Liver (tissue), 9 donors: ENCODE measurements around the gene PPP2R5C. TPM values are rescaled to one million over a fixed set of nuclear protein-coding genes. Genes with fewer than 3 reads are reported as not detected.
"Not testable (repeated sequence)": the region's sequence is repeated elsewhere in the genome, so short reads cannot be mapped to it uniquely, and the experiment has no call there.

Experiments
- DNase-seq: peaks from one replicate; pipeline ENCODE4 v3.0.0-alpha.2; 2017; ENCODE audit warnings: low spot score
- H3K27ac ChIP-seq, 2 donors: one replicate each; pipeline ENCODE4 v1.7.0; 2013; ENCODE audit warnings: inconsistent platforms in 2 of 2, low read length in 2 of 2, control low read depth in 1 of 2, low read depth in 1 of 2, mild to moderate bottlenecking in 1 of 2
- H3K27me3 ChIP-seq, 4 donors: one replicate each; pipeline versions ENCODE4 v1.6.1 to v1.7.0; 2013; ENCODE audit warnings: low read length in 3 of 4, inconsistent platforms in 1 of 4, mild to moderate bottlenecking in 1 of 4, moderate library complexity in 1 of 4; ENCODE audit not compliant: control insufficient read depth in 4 of 4, insufficient read depth in 4 of 4
- H3K36me3 ChIP-seq, 4 donors: one replicate each; pipeline versions ENCODE4 v1.6.1 to v1.7.0; 2013; ENCODE audit warnings: low read length in 3 of 4, mild to moderate bottlenecking in 3 of 4, low read depth in 1 of 4, moderate library complexity in 1 of 4; ENCODE audit not compliant: control insufficient read depth in 4 of 4, insufficient read depth in 3 of 4
- H3K4me1 ChIP-seq, 4 donors: one replicate each; pipeline versions ENCODE4 v1.6.1 to v1.7.0; 2013; ENCODE audit warnings: low read length in 3 of 4, mild to moderate bottlenecking in 3 of 4, moderate library complexity in 1 of 4; ENCODE audit not compliant: control insufficient read depth in 4 of 4, insufficient read depth in 4 of 4
- H3K4me3 ChIP-seq, 3 donors: one replicate each; pipeline versions ENCODE4 v1.6.1 to v1.7.0; 2013; ENCODE audit warnings: low read length in 3 of 3, control low read depth in 1 of 3, low read depth in 1 of 3, mild to moderate bottlenecking in 1 of 3
- H3K9ac ChIP-seq, 2 donors: one replicate each; pipeline ENCODE4 v1.7.0; 2013; ENCODE audit warnings: low read length in 2 of 2, mild to moderate bottlenecking in 2 of 2, moderate library complexity in 2 of 2, control low read depth in 1 of 2, low read depth in 1 of 2
- H3K9me3 ChIP-seq, 4 donors: one replicate each; pipeline versions ENCODE4 v1.6.1 to v1.7.0; 2013; ENCODE audit warnings: low read length in 3 of 4; ENCODE audit not compliant: control insufficient read depth in 4 of 4
- ATF3 ChIP-seq: IDR thresholded peaks from 2 replicates; pipeline ENCODE4 v1.6.1; 2016; ENCODE audit warnings: antibody characterized with exemption
- CTCF ChIP-seq: fragments of 150-350 bp; IDR thresholded peaks from 2 replicates; pipeline ENCODE4 v1.5.1; 2017; ENCODE audit warnings: improper control_type of control experiment, low read depth, low read length; ENCODE audit not compliant: missing input control
- EGR1 ChIP-seq, 2 donors: IDR thresholded peaks; 2 replicates each; pipeline ENCODE4 v1.6.1; 2016 to 2018; ENCODE audit warnings: antibody characterized with exemption in 2 of 2, low read depth in 2 of 2
- FOXA1 ChIP-seq: IDR thresholded peaks from 2 replicates; pipeline ENCODE4 v1.6.1; 2016; ENCODE audit warnings: antibody characterized with exemption
- FOXA2 ChIP-seq: IDR thresholded peaks from 2 replicates; pipeline ENCODE4 v1.6.1; 2016; ENCODE audit warnings: antibody characterized with exemption
- GABPA ChIP-seq, 2 donors: IDR thresholded peaks in 1 of 2; conservative IDR thresholded peaks in 1 of 2; 2 replicates each; pipeline ENCODE4 v1.6.1; 2016; ENCODE audit warnings: antibody characterized with exemption in 2 of 2, mild to moderate bottlenecking in 1 of 2, moderate library complexity in 1 of 2
- HNF4A ChIP-seq, 2 donors: conservative IDR thresholded peaks; 2 replicates each; pipeline ENCODE4 v1.6.1; 2016; ENCODE audit warnings: antibody characterized with exemption in 2 of 2, mild to moderate bottlenecking in 2 of 2
- HNF4G ChIP-seq: IDR thresholded peaks from 2 replicates; pipeline ENCODE4 v1.6.1; 2016; ENCODE audit warnings: antibody characterized with exemption
- JUND ChIP-seq, 2 donors: IDR thresholded peaks; 2 replicates each; pipeline ENCODE4 v1.6.1; 2016; ENCODE audit warnings: antibody characterized with exemption in 2 of 2
- MAX ChIP-seq: IDR thresholded peaks from 2 replicates; pipeline ENCODE4 v1.6.1; 2016; ENCODE audit warnings: antibody characterized with exemption
- NR2F2 ChIP-seq: IDR thresholded peaks from 2 replicates; pipeline ENCODE4 v1.6.1; 2016; ENCODE audit warnings: antibody characterized with exemption
- RAD21 ChIP-seq, 2 donors: IDR thresholded peaks; 2 replicates each; pipeline ENCODE4 v1.6.1; 2016; ENCODE audit warnings: antibody characterized with exemption in 2 of 2, mild to moderate bottlenecking in 2 of 2
- REST ChIP-seq: IDR thresholded peaks from 2 replicates; pipeline ENCODE4 v1.6.1; 2016; ENCODE audit warnings: antibody characterized with exemption, mild to moderate bottlenecking
- RXRA ChIP-seq, 2 donors: IDR thresholded peaks; 2 replicates each; pipeline ENCODE4 v1.6.1; 2017 to 2018; ENCODE audit warnings: antibody characterized with exemption in 2 of 2, mild to moderate bottlenecking in 1 of 2
- SP1 ChIP-seq: IDR thresholded peaks from 2 replicates; pipeline ENCODE4 v1.6.1; 2018; ENCODE audit warnings: antibody characterized with exemption, mild to moderate bottlenecking
- TAF1 ChIP-seq: conservative IDR thresholded peaks from 2 replicates; pipeline ENCODE4 v1.6.1; 2016; ENCODE audit warnings: antibody characterized with exemption, mild to moderate bottlenecking
- YY1 ChIP-seq: IDR thresholded peaks from 2 replicates; pipeline ENCODE4 v1.6.1; 2016; ENCODE audit warnings: antibody characterized with exemption, mild to moderate bottlenecking
- ZBTB33 ChIP-seq: IDR thresholded peaks from 2 replicates; pipeline ENCODE4 v1.6.1; 2016; ENCODE audit warnings: antibody characterized with exemption
- WGBS: extraction: QIAGEN DNeasy Blood & Tissue Kit; methylation state at CpG from one replicate; pipeline ENCODE4 v1.1.7; 2013; 5-methylcytosine and 5-hydroxymethylcytosine counted together
- polyA plus RNA-seq, 2 donors: library from polyadenylated mRNA; stranded (reverse) in 1 of 2; unstranded in 1 of 2; fragments of 200-250 nt in 1 of 2; fragments of >200 nt in 1 of 2; fragmentation: Nextera tagmentation in 1 of 2; extraction: Ambion mirVana in 1 of 2; gene quantifications; one replicate each; pipeline versions ENCODE4 v1.2.1 to v1.2.3, GENCODE V29; 2013 to 2015
- total RNA-seq, 2 donors: library from RNA; depleted of rRNA; stranded (reverse); fragments of >200 nt; gene quantifications; one replicate each; pipeline ENCODE4 v1.2.3, GENCODE V29; 2014
- donor health status: healthy.
- donor health status: healthy.
- donor health status: healthy.
- donor health status: healthy.
- donor health status: healthy.

PPP2R5C gene
- total and polyA plus RNA-seq, 4 donors: 33.5 to 52.3 (median 43.9) TPM

GRCh38 chr14:101796479-101796878 is 35.0 kb downstream of the PPP2R5C start (continued):
- TF ChIP-seq ZBTB33: no peak

GRCh38 chr14:101797856-101798255 is 36.3 kb downstream of the PPP2R5C start:
- H3K27ac ChIP-seq: no peak overlapping the region
- TF ChIP-seq ATF3 (no peak), GABPA (IDR thresholded peaks at IDR 0.05 in 1 of 2, conservative IDR thresholded peaks at IDR 0.05 in 1 of 2) (no peak), FOXA2 (no peak), FOXA1 (no peak), YY1 (no peak), EGR1 (IDR thresholded peaks at IDR 0.05; ENCODE audit: low read depth in 2 of 2) (no peak), REST (no peak), JUND (IDR thresholded peaks at IDR 0.05) (no peak), NR2F2 (no peak), HNF4G (no peak), HNF4A (conservative IDR thresholded peaks at IDR 0.05) (no peak), ZBTB33 (no peak), TAF1 (no peak), RAD21 (IDR thresholded peaks at IDR 0.05) (no peak), CTCF (no peak), RXRA (IDR thresholded peaks at IDR 0.05) (no peak), MAX (no peak), SP1 (no peak)
- no peaks in the 10 kb centered on the region for H3K27me3 ChIP-seq
- H3K4me3 ChIP-seq: no peak overlapping the region
- no peak overlapping the region for H3K9ac ChIP-seq
- H3K4me1 ChIP-seq: peaks cover 0 to under 1% (median 0%) of the 10 kb centered on the region in 4 donors
- no peaks in the 10 kb centered on the region for H3K9me3 ChIP-seq
- no peak for DNase-seq
- WGBS: 81% methylated on average over 5 of the region's 5 CpGs
- peaks cover 0 to 3% (median 0%) of the 10 kb centered on the region in 4 donors for H3K36me3 ChIP-seq

- H3K36me3 ChIP-seq, H3K4me3 ChIP-seq, H3K4me1 ChIP-seq, H3K27ac ChIP-seq, DNase-seq, H3K9me3 ChIP-seq, H3K9ac ChIP-seq, H3K27me3 ChIP-seq: not testable (repeated sequence)
- WGBS: 98% methylated on average over 1 of the region's 1 CpG
Measured at GRCh38 chr14:101804373-101804772, 42.9 kb downstream of the PPP2R5C start.

- not testable (repeated sequence) for DNase-seq, H3K9me3 ChIP-seq, H3K4me3 ChIP-seq, H3K9ac ChIP-seq, H3K36me3 ChIP-seq, H3K27ac ChIP-seq, H3K27me3 ChIP-seq
- peaks cover 6 to 16% (median 8%) of the 10 kb centered on the region in 4 donors for H3K4me1 ChIP-seq
- 98% methylated on average over 1 of the region's 1 CpG for WGBS
Measured at GRCh38 chr14:101806252-101806651, 44.7 kb downstream of the PPP2R5C start.
